ENCODE data around the gene TBC1D23.

Gene TBC1D23

GRCh38 chr3:100306695-100307094, 45.9 kb downstream of the TBC1D23 start:
- no peak for DNase-seq (ENCODE audit: low read depth, low spot score)
- CTCF ChIA-PET: interaction anchor here (1.2 to 4.3 kb wide), 3 partner anchors 10 to 476 kb away, joined by 3 to 29 read pairs (median 3); no protein-coding TSS in a partner anchor
- no peak for TF ChIP-seq CTCF (IDR thresholded peaks at IDR 0.05; ENCODE audit: insufficient read depth, low read length, missing control alignments)
- no peak overlapping the region for H3K4me3 ChIP-seq (ENCODE audit: low read depth, low read length)
- POLR2A ChIA-PET: no interaction called here

- no peak for DNase-seq (ENCODE audit: low read depth, low spot score)
- CTCF ChIA-PET: interaction anchor here (1.3 kb wide), 1 partner anchor 9 kb away, joined by 3 read pairs; no protein-coding TSS in a partner anchor
Observed at GRCh38 chr3:100310355-100310965, 49.7 kb downstream of the TBC1D23 start.

GRCh38 chr3:100311011-100311410, 50.2 kb downstream of the TBC1D23 start:
- ChIA-PET POLR2A (no interaction called here), CTCF (interaction anchor here (1.3 kb wide), 1 partner anchor 9 kb away, joined by 3 read pairs; no protein-coding TSS in a partner anchor)
- TF ChIP-seq CTCF (IDR thresholded peaks at IDR 0.05; ENCODE audit: insufficient read depth, low read length, missing control alignments): no peak
- no peak for DNase-seq (ENCODE audit: low read depth, low spot score)
- H3K4me3 ChIP-seq (ENCODE audit: low read depth, low read length): no peak overlapping the region

More at GRCh38 chr3:100310355-100310965, 49.7 kb downstream of the TBC1D23 start:
- POLR2A ChIA-PET: no interaction called here
- H3K4me3 ChIP-seq (ENCODE audit: low read depth, low read length): no peak overlapping the region
- no peak for TF ChIP-seq CTCF (IDR thresholded peaks at IDR 0.05; ENCODE audit: insufficient read depth, low read length, missing control alignments)

- POLR2A ChIA-PET: no interaction called here
Observed at GRCh38 chr3:100316641-100317069, 55.9 kb downstream of the TBC1D23 start.

GRCh38 chr3:100317912-100318311, 57.1 kb downstream of the TBC1D23 start:
- ChIA-PET POLR2A (no interaction called here), CTCF (interaction anchor here (0.9 to 3.0 kb wide), 6 partner anchors 11 to 486 kb away, joined by 3 to 18 read pairs (median 6); no protein-coding TSS in a partner anchor)
- no peak overlapping the region for H3K4me3 ChIP-seq (ENCODE audit: low read depth, low read length)
- TF ChIP-seq CTCF (IDR thresholded peaks at IDR 0.05; ENCODE audit: insufficient read depth, low read length, missing control alignments): no peak
- no peak for DNase-seq (ENCODE audit: low read depth, low spot score)

More at GRCh38 chr3:100316641-100317069, 55.9 kb downstream of the TBC1D23 start:
- H3K4me3 ChIP-seq (ENCODE audit: low read depth, low read length): no peak overlapping the region
- peak; percentile 34 for DNase-seq (ENCODE audit: low read depth, low spot score)
- CTCF ChIA-PET: interaction anchor here (0.6 to 3.0 kb wide), 24 partner anchors 7 to 485 kb away, joined by 3 to 29 read pairs (median 4); partner anchors contain the start of gene TBC1D23
- peak; percentile 61 for TF ChIP-seq CTCF (IDR thresholded peaks at IDR 0.05; ENCODE audit: insufficient read depth, low read length, missing control alignments)

- no peak for DNase-seq (ENCODE audit: low read depth, low spot score)
- CTCF ChIA-PET: interaction anchor here (1.0 to 1.1 kb wide), 2 partner anchors 270 to 272 kb away, joined by 3 read pairs; no protein-coding TSS in a partner anchor
- POLR2A ChIA-PET: no interaction called here
- H3K4me3 ChIP-seq (ENCODE audit: low read depth, low read length): no peak overlapping the region
- TF ChIP-seq CTCF (IDR thresholded peaks at IDR 0.05; ENCODE audit: insufficient read depth, low read length, missing control alignments): no peak
Observed at GRCh38 chr3:100319951-100320350, 59.2 kb downstream of the TBC1D23 start.

All from AG04449 (cell line).